IPS-18a (cell line): Measurements from ENCODE around the gene MYH6.
"Not testable (repeated sequence)": the region's sequence is repeated elsewhere in the genome, so short reads cannot be mapped to it uniquely, and the experiment has no call there.

Source experiments
- H3K27ac ChIP-seq: one replicate; pipeline ENCODE4 v1.5.1; 2013; ENCODE audit warnings: low read length
- H3K27me3 ChIP-seq: one replicate; pipeline ENCODE4 v1.6.1; 2013; ENCODE audit warnings: mild to moderate bottlenecking, low read length; ENCODE audit not compliant: control insufficient read depth, insufficient read depth
- H3K36me3 ChIP-seq: one replicate; pipeline ENCODE4 v1.6.1; 2013; ENCODE audit warnings: low read depth, low read length; ENCODE audit not compliant: control insufficient read depth
- H3K4me1 ChIP-seq: one replicate; pipeline ENCODE4 v1.6.1; 2013; ENCODE audit warnings: low read depth, low read length; ENCODE audit not compliant: control insufficient read depth
- H3K4me3 ChIP-seq: one replicate; pipeline ENCODE4 v1.5.1; 2013; ENCODE audit warnings: low read length
- H3K9ac ChIP-seq: one replicate; pipeline ENCODE4 v1.6.1; 2013; ENCODE audit warnings: mild to moderate bottlenecking, low read length, moderate library complexity
- H3K9me3 ChIP-seq: one replicate; pipeline ENCODE4 v1.6.1; 2013; ENCODE audit warnings: low read depth, low read length; ENCODE audit not compliant: control insufficient read depth

The MYH6 gene

GRCh38 chr14:23407516-23408306, at the start of gene MYH6:
MYH6 (minus strand) TSS chr14:23408273; CDS start chr14:23407223, 1,050 bp downstream.
- Histone ChIP-seq H3K9ac (no peak within 1 kb of the TSS), H3K9me3 (no peaks in the 10 kb centered on the region), H3K4me1 (no peaks in the 10 kb centered on the region), H3K27ac (no peak within 1 kb of the TSS), H3K27me3 (no peaks in the 10 kb centered on the region), H3K36me3 (no peaks in the 10 kb centered on the region), H3K4me3 (no peak within 1 kb of the TSS)

- not testable (repeated sequence) for H3K4me1 ChIP-seq, H3K4me3 ChIP-seq, H3K9me3 ChIP-seq, H3K36me3 ChIP-seq, H3K27me3 ChIP-seq, H3K9ac ChIP-seq, H3K27ac ChIP-seq
Measured at GRCh38 chr14:23456883-23457586, 49.0 kb upstream of the MYH6 start.

- H3K4me1 ChIP-seq = no peaks in the 10 kb centered on the region
- no peaks in the 10 kb centered on the region for H3K9me3 ChIP-seq
- H3K27me3 ChIP-seq = no peaks in the 10 kb centered on the region
Measured at GRCh38 chr14:23454445-23454856, 46.4 kb upstream of the MYH6 start.

GRCh38 chr14:23452237-23452636, 44.2 kb upstream of the MYH6 start:
- Histone ChIP-seq H3K27me3 (no peaks in the 10 kb centered on the region), H3K9me3 (no peaks in the 10 kb centered on the region), H3K36me3 (no peaks in the 10 kb centered on the region), H3K27ac (no peak overlapping the region), H3K9ac (no peak overlapping the region), H3K4me1 (no peaks in the 10 kb centered on the region), H3K4me3 (no peak overlapping the region)

More at GRCh38 chr14:23454445-23454856, 46.4 kb upstream of the MYH6 start:
- Histone ChIP-seq H3K9ac (no peak overlapping the region), H3K27ac (no peak overlapping the region), H3K36me3 (no peaks in the 10 kb centered on the region), H3K4me3 (no peak overlapping the region)

GRCh38 chr14:23450379-23450778, 42.3 kb upstream of the MYH6 start:
- Histone ChIP-seq H3K27ac (no peak overlapping the region), H3K27me3 (no peaks in the 10 kb centered on the region), H3K9ac (no peak overlapping the region), H3K9me3 (no peaks in the 10 kb centered on the region), H3K4me1 (no peaks in the 10 kb centered on the region), H3K4me3 (no peak overlapping the region), H3K36me3 (no peaks in the 10 kb centered on the region)

- Histone ChIP-seq H3K27ac (no peak overlapping the region), H3K4me1 (no peaks in the 10 kb centered on the region), H3K36me3 (no peaks in the 10 kb centered on the region), H3K9ac (no peak overlapping the region), H3K4me3 (no peak overlapping the region), H3K27me3 (no peaks in the 10 kb centered on the region), H3K9me3 (no peaks in the 10 kb centered on the region)
Measured at GRCh38 chr14:23449314-23449713, 41.2 kb upstream of the MYH6 start.

GRCh38 chr14:23447361-23448350, 39.6 kb upstream of the MYH6 start:
- H3K36me3 ChIP-seq = no peaks in the 10 kb centered on the region
- no peak overlapping the region for H3K4me3 ChIP-seq
- H3K9me3 ChIP-seq = no peaks in the 10 kb centered on the region
- H3K27ac ChIP-seq = no peak overlapping the region
- H3K9ac ChIP-seq = no peak overlapping the region
- H3K27me3 ChIP-seq = no peaks in the 10 kb centered on the region
- peaks cover 5% of the 10 kb centered on the region for H3K4me1 ChIP-seq

GRCh38 chr14:23446291-23446851, 38.3 kb upstream of the MYH6 start:
- no peak overlapping the region for H3K27ac ChIP-seq
- no peaks in the 10 kb centered on the region for H3K9me3 ChIP-seq
- no peak overlapping the region for H3K4me3 ChIP-seq
- H3K9ac ChIP-seq = no peak overlapping the region
- no peaks in the 10 kb centered on the region for H3K36me3 ChIP-seq
- H3K27me3 ChIP-seq = no peaks in the 10 kb centered on the region
- H3K4me1 ChIP-seq = peaks cover 10% of the 10 kb centered on the region

GRCh38 chr14:23445773-23446172, 37.7 kb upstream of the MYH6 start:
- no peaks in the 10 kb centered on the region for H3K36me3 ChIP-seq
- H3K27me3 ChIP-seq = no peaks in the 10 kb centered on the region
- no peak overlapping the region for H3K4me3 ChIP-seq
- H3K9me3 ChIP-seq = no peaks in the 10 kb centered on the region
- no peak overlapping the region for H3K9ac ChIP-seq
- peaks cover 10% of the 10 kb centered on the region for H3K4me1 ChIP-seq
- no peak overlapping the region for H3K27ac ChIP-seq

GRCh38 chr14:23444314-23444713, 36.2 kb upstream of the MYH6 start:
- peaks cover 10% of the 10 kb centered on the region for H3K4me1 ChIP-seq
- H3K36me3 ChIP-seq = no peaks in the 10 kb centered on the region
- H3K4me3 ChIP-seq = no peak overlapping the region
- no peak overlapping the region for H3K9ac ChIP-seq
- H3K9me3 ChIP-seq = no peaks in the 10 kb centered on the region
- H3K27me3 ChIP-seq = no peaks in the 10 kb centered on the region
- H3K27ac ChIP-seq = no peak overlapping the region

- Histone ChIP-seq H3K4me1 (peaks cover 10% of the 10 kb centered on the region), H3K36me3 (no peaks in the 10 kb centered on the region), H3K9me3 (no peaks in the 10 kb centered on the region), H3K4me3 (no peak overlapping the region), H3K9ac (no peak overlapping the region), H3K27me3 (no peaks in the 10 kb centered on the region), H3K27ac (no peak overlapping the region)
Measured at GRCh38 chr14:23443881-23444280, 35.8 kb upstream of the MYH6 start.
